Activated CD4-positive, alpha-beta T cell treated with anti-CD3 and anti-CD28 coated beads for 4 hours (primary cell): ENCODE data around the gene METTL15.
"Not testable (repeated sequence)": the region's sequence is repeated elsewhere in the genome, so short reads cannot be mapped to it uniquely, and the experiment has no call there.

Source experiments
- DNase-seq, 2 donors: peaks; one replicate each; pipeline ENCODE4 v3.0.0-alpha.2; 2020

The METTL15 gene

GRCh38 chr11:28107750-28108618, at the start of gene METTL15, which contains the start of gene KIF18A:
METTL15 (plus strand) TSS chr11:28108388; CDS start chr11:28113335, 4,947 bp downstream.
KIF18A (minus strand) TSS chr11:28108156; CDS start chr11:28097947, 10,209 bp downstream.
- DNase-seq: peak; percentile 92 to 93

GRCh38 chr11:28071305-28071704, 36.9 kb upstream of the METTL15 start:
- DNase-seq: no peak

- DNase-seq: no peak
Measured at GRCh38 chr11:28072321-28072720, 35.9 kb upstream of the METTL15 start.

DNA sequence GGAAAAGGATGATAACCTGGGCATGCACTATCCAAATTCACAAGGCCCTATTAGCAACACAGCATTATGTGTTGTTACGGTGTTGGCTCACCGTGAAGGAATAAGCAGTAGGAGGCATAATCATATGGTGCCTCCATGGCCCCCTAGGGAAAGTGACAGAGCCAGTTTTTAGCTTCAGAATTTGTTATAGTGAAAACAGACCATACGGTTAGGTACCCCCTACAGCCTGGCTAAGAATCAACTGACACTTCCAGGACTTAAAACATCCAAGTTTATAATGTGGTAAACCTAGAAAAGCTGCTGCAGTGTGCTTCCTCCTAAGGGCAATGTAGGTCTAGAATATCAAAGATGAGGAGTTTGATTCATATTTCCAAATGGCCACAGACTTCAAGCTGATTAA, 30.7 kb upstream of the METTL15 start:
- DNase-seq: no peak

DNA sequence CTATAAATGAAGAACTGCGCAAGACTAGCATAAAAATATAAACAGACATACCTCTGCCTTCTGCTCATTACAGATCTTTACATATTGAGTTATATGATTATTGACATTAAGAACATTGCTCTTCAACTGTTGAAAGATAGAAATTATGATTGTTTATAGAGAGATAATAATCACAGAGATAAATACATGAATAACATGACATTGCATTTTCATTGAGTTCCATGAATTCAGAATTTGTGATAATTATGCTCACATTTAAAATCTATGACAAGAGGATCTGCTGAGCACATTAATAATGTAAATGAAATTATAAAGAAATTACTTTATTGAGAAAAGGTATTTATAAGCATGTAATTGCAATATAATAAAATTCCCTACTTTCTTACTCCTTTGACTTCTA, 25.1 kb upstream of the METTL15 start:
- no peak for DNase-seq

DNA sequence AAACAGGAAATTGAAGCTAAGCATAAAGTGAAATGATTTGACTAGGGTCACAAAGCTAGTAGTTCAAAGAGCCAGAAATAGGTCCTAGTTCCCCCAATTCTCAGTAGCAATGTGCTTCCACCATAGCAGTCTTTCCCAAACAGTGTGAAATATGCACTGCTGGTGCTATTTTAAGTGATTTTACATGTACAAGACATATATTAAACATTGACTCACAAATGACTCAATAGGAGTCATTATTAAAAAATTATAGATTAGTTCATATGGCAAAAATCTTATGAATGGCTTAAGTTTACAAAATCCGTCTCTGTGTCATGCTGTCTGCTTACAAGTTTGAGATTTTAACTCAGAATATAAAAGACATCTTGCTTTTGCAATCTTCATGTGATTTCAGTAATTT, 21.6 kb upstream of the METTL15 start:
- no peak for DNase-seq

- not testable (repeated sequence) for DNase-seq
Measured at GRCh38 chr11:28087192-28087591, 21.0 kb upstream of the METTL15 start.

GRCh38 chr11:28087693-28088092, 20.5 kb upstream of the METTL15 start:
- DNase-seq: not testable (repeated sequence)

DNA sequence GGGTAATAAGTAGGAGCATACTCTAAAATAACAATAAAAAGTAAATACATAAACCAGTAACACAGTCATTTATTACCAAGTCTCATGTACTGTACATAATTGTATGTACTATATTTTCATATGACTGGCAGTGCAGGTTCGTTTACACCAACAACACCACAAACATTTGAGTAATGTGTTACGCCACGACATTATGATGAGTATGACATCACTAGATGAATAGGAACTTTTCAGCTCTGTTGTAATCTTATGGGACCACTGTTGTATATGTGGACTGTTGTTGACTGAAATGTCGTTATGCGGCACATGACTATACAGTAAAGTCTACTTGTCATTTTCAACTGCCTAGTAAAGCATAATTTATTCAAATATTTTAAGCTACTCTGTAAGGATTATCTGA, 18.8 kb upstream of the METTL15 start:
- no peak for DNase-seq

DNA sequence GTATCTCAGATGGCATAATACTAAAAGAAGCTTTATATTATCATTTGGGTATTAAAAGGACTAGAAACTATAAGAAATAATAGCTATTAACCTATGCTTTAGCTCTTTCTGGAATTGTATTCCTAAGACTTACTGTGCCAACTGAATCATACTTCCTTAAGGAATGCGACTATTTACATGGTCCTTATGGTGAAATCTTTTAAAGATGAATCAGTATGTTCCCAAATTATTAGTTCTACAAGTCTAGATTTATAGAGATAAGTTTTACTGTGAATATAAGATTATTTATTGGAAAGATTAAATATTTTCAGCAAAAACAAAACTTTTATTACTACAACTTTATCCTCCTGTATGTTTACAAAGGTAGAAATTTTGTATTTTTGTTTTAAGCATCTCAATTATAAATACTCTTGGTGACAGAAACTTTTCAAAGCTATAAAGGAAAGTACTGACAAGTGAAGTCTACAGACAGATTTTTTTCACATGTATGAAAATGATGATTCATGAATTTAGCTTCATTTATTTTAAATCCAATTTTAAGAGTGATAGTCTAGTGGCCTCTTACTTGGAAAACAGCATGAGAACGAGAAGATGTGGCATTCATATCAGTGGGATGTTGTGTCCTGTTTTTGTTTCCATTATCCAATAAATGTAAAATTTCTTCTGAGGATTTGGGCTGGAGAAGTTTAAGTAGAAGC, 18.0 kb upstream of the METTL15 start:
- no peak for DNase-seq

DNA sequence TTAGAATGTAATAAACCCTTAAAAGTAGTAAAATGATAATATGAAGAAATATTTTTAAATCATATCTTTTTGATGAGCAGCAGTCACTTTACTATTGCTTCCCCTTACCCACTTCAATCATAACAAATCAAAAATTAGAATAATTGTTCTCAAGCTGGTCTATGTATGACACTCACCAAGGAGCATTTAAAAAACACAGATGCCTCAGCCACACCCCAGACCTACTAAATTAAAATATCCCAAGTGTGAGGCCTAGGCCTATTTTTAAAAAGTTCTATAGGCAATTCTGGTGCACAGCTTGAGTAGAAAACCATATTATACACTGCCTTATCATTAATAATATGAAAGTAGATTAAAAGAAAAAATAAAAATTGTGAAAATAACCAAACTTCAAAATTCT, 15.4 kb upstream of the METTL15 start:
- no peak for DNase-seq

DNA sequence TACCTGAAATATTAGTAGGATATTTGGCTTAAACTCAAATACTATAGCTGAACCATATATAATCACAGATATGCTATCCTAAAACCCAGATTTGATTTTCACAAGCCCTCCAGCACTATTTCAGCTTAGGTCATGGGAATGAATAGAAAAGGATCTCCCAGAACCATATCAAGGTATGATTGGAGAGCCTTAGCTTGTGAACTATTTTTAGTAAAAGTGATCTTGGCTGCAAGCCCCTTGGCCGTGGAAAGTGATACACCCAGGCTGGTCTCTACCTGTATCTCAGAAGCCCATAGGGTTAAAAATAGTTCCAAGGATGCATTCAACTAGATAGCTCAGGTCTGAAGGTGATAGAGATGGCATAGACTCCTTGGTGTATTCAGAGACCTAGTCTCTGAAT, 9.9 kb upstream of the METTL15 start:
- DNase-seq: no peak

DNA sequence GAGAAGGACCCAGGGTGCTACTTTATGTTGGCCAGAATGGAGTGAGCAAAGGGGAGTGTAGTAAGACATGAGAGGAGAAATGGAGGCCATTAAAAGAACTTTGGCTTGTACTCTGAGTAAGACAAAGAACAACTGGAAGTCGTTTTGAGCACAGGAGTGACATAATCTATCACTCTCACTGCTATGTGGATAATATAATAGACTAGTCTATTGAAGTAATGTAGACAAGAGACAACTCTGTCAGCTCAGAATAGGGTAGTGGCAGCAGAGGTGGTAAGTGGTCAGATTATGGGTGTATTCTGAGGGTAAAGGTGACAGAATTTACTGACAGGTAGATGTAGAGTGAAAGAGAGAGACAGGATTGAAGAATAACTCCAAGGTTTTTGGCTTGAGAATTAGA, 8.5 kb upstream of the METTL15 start:
- no peak for DNase-seq

DNA sequence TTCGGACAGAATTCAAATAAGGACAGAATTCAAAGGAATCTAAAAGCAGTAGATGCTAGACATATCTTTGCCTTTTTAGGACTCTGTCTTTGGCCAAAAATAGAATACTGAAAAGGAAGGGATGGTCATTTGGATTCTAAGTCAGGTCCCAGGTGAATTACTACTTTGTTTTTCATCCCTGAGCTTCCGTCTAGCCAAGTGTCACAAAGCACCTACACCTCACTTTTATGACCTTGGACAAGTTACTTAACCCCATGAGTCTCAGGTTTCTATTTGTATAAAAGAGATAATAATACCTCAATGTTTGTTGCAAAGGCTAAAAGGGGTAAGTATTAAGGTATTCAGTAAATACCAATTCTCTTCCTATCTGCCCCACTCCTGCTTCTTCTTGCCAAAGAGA, 7.5 kb upstream of the METTL15 start:
- no peak for DNase-seq

- DNase-seq: not testable (repeated sequence)
Measured at GRCh38 chr11:28102300-28102699, 5.9 kb upstream of the METTL15 start.

GRCh38 chr11:28104425-28104824, 3.8 kb upstream of the METTL15 start:
- no peak for DNase-seq

GRCh38 chr11:28104984-28105383, 3.2 kb upstream of the METTL15 start:
- no peak for DNase-seq

- DNase-seq: no peak
Measured at GRCh38 chr11:28105869-28106268, 2.3 kb upstream of the METTL15 start.

DNA sequence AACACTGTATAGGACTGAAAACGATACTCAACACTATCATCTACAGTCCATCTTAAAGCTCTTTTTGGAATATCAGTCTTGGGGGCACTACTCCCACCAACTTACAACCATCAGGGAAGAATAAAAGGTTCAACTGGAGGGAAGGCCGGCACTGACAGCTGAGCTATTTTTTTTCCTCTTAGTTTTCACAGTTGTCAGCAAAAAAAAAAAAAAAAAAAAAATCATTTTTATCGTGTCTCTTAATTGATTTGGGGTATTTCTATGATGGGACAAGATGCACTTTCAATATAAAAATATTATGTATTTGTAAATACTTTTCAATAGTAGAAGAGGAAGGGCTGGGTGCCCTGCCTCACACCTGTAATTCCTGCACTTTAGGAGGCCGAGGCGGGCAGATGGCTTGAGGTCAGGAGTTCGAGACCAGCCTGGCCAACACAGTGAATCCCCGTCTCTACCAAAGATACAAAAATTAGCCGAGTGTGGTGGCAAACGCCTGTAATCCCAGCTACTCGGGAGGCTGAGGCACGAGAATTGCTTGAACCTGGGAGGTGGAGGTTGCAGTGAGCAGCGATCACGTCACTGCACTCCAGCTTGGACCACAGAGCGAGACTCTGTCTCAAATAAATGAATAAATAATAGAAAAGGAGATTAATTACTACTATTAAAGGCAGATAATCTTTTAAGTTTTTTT, 1.7 kb upstream of the METTL15 start:
- no peak for DNase-seq

GRCh38 chr11:28107191-28107749, 918 bp upstream of the METTL15 start:
- DNase-seq: no peak

GRCh38 chr11:28108958-28109357, 770 bp downstream of the METTL15 start:
- DNase-seq: no peak

- DNase-seq: peak; percentile 42 to 46
Measured at GRCh38 chr11:28110108-28110820, 2.1 kb downstream of the METTL15 start.

- DNase-seq: no peak
Measured at GRCh38 chr11:28110821-28111200, 2.6 kb downstream of the METTL15 start.
